GM10248 (cell line): ENCODE data around the gene PIK3C2B.

Experiments used
- CTCF ChIA-PET: fragments of 300-600 bp; sonication (Branson Sonifier 250); formaldehyde crosslinking; extraction: SDS; loops from one replicate; lab custom pipeline; 2021; ENCODE audit warnings: antibody characterized with exemption; lab: Yijun Ruan, JAX
- POLR2A ChIA-PET: fragments of 350-650 bp; sonication (Branson Sonifier 250); formaldehyde crosslinking; extraction: SDS; loops from one replicate; lab custom pipeline; 2020; ENCODE audit warnings: antibody characterized with exemption; lab: Yijun Ruan, JAX
- DNase-seq: peaks from one replicate; pipeline ENCODE4 v3.0.0; 2012; ENCODE audit errors: extremely low spot score
- CTCF ChIP-seq: IDR thresholded peaks from 2 replicates; pipeline ENCODE4 v1.5.1; 2012; ENCODE audit warnings: mild to moderate bottlenecking, low read depth; ENCODE audit errors: extremely low read depth, missing control alignments, control extremely low read depth

PIK3C2B gene

GRCh38 chr1:204477036-204477740 is 17.4 kb downstream of the PIK3C2B start:
- no peak for TF ChIP-seq CTCF
- ChIA-PET CTCF (interaction anchor here (1.8 to 39.3 kb wide), 6 partner anchors 17 to 330 kb away, joined by 5 to 1775 read pairs (median 33); partner anchors contain the start of gene PIK3C2B), POLR2A (no interaction called here)
- DNase-seq: peak; percentile 6

GRCh38 chr1:204476563-204476962 is 18.0 kb downstream of the PIK3C2B start:
- ChIA-PET POLR2A (no interaction called here), CTCF (interaction anchor here (2.5 to 39.3 kb wide), 3 partner anchors 17 to 30 kb away, joined by 12 to 1775 read pairs (median 69); partner anchors contain the start of gene PIK3C2B)
- TF ChIP-seq CTCF: no peak
- peak; percentile 6 for DNase-seq

GRCh38 chr1:204475656-204476432 is 18.8 kb downstream of the PIK3C2B start:
- no peak for DNase-seq
- TF ChIP-seq CTCF: no peak
- CTCF ChIA-PET: interaction anchor here (0.8 to 39.3 kb wide), 4 partner anchors 18 to 30 kb away, joined by 3 to 1775 read pairs (median 40); partner anchors contain the start of gene PIK3C2B
- POLR2A ChIA-PET: no interaction called here

GRCh38 chr1:204473400-204473965 is 21.1 kb downstream of the PIK3C2B start:
- no peak for TF ChIP-seq CTCF
- POLR2A ChIA-PET: interaction anchor here (0.8 kb wide), 1 partner anchor 24 kb away, joined by 3 read pairs; no protein-coding TSS in a partner anchor
- no peak for DNase-seq
- CTCF ChIA-PET: interaction anchor here (1.3 to 39.3 kb wide), 2 partner anchors 27 to 33 kb away, joined by 3 to 1775 read pairs; no protein-coding TSS in a partner anchor

GRCh38 chr1:204472660-204473059 is 21.9 kb downstream of the PIK3C2B start:
- CTCF ChIA-PET: interaction anchor here (39.3 kb wide), 1 partner anchor 26 kb away, joined by 1775 read pairs; no protein-coding TSS in a partner anchor
- POLR2A ChIA-PET: no interaction called here
- no peak for DNase-seq
- no peak for TF ChIP-seq CTCF

GRCh38 chr1:204471687-204472086 is 22.9 kb downstream of the PIK3C2B start:
- CTCF ChIA-PET: interaction anchor here (39.3 kb wide), 1 partner anchor 25 kb away, joined by 1775 read pairs; no protein-coding TSS in a partner anchor
- no peak for DNase-seq
- POLR2A ChIA-PET: no interaction called here
- no peak for TF ChIP-seq CTCF
